Transverse colon (tissue), 3 donors: ENCODE results near the gene RPS6KA2.

Source experiments
- POLR2A ChIP-seq: fragments of 450-650 bp; IDR thresholded peaks from one replicate; pipeline ENCODE4 v1.6.1; 2016; ENCODE audit warnings: antibody characterized with exemption, mild to moderate bottlenecking, moderate library complexity
- TF ChIP-seq, protein P1 (sequence below), 5 experiments: fragments of 200-600 bp in 3 of 5; fragments of 450-650 bp in 2 of 5; sonication (generic) in 3 of 5; IDR thresholded peaks; 1 replicate in 2 of 5; 2 replicates in 3 of 5; pipeline ENCODE4 v1.5.1; 2016 to 2017; ENCODE audit warnings: antibody characterized with exemption in 5 of 5, inconsistent platforms in 3 of 5, mild to moderate bottlenecking in 2 of 5, moderate library complexity in 1 of 5

GRCh38 chr6:166656230-166657151 lies 29.4 kb upstream of the RPS6KA2 start:
- TF ChIP-seq, protein P1, sequence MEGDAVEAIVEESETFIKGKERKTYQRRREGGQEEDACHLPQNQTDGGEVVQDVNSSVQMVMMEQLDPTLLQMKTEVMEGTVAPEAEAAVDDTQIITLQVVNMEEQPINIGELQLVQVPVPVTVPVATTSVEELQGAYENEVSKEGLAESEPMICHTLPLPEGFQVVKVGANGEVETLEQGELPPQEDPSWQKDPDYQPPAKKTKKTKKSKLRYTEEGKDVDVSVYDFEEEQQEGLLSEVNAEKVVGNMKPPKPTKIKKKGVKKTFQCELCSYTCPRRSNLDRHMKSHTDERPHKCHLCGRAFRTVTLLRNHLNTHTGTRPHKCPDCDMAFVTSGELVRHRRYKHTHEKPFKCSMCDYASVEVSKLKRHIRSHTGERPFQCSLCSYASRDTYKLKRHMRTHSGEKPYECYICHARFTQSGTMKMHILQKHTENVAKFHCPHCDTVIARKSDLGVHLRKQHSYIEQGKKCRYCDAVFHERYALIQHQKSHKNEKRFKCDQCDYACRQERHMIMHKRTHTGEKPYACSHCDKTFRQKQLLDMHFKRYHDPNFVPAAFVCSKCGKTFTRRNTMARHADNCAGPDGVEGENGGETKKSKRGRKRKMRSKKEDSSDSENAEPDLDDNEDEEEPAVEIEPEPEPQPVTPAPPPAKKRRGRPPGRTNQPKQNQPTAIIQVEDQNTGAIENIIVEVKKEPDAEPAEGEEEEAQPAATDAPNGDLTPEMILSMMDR (IDR thresholded peaks at IDR 0.05), result no peak
- TF ChIP-seq POLR2A, result no peak
